ENCODE measurements around the gene GLCE. TPM values are rescaled to one million over a fixed set of nuclear protein-coding genes. Genes with fewer than 3 reads are reported as not detected.

The GLCE gene
- total and polyA plus RNA-seq, 9 of the 15 experiments (the other 6 are each of a cell fraction or from before 2014, with no cell fraction given) = 4.6 to 12.3 (median 10.6) TPM

GRCh38 chr15:69114331-69114928 lies 46.0 kb upstream of the GLCE start (continued):
- TF ChIP-seq PRDM10 (IDR thresholded peaks at IDR 0.05; ENCODE audit: partially characterized antibody) (no peak), ZNF507 (tag; conservative IDR thresholded peaks at IDR 0.05) (no peak), XRCC3 (IDR thresholded peaks at IDR 0.05) (no peak), NUFIP1 (IDR thresholded peaks at IDR 0.05; ENCODE audit: partially characterized antibody) (no peak), CC2D1A (IDR thresholded peaks at IDR 0.05) (no peak), ZNF830 (CRISPR knock-in tag; IDR thresholded peaks at IDR 0.05) (no peak), DLX4 (CRISPR knock-in tag; IDR thresholded peaks at IDR 0.05) (no peak), ZBTB7A (IDR thresholded peaks at IDR 0.05; ENCODE audit: borderline replicate concordance, control insufficient read depth, low read depth, low read length) (0 out of 2 replicates have a peak, but pooled peaks have one; percentile 22), YY1 (IDR thresholded peaks at IDR 0.05; ENCODE audit: borderline replicate concordance in 1 of 3, control insufficient read depth in 1 of 3, extremely low read depth in 1 of 3, insufficient read depth in 3 of 3, insufficient read length in 1 of 3, insufficient replicate concordance in 2 of 3, low read depth in 1 of 3, low read length in 2 of 3) (no peak), ZBTB12 (CRISPR knock-in tag; IDR thresholded peaks at IDR 0.05) (0 out of 2 replicates have a peak, but pooled peaks have one; percentile 32), HNRNPK (IDR thresholded peaks at IDR 0.05; ENCODE audit: low read depth, low read length, poor library complexity, severe bottlenecking) (no peak), PPARD (CRISPR knock-in tag; IDR thresholded peaks at IDR 0.05) (no peak), PHF20 (IDR thresholded peaks at IDR 0.05; ENCODE audit: partially characterized antibody) (no peak), ZMIZ1 (IDR thresholded peaks at IDR 0.05; ENCODE audit: low read depth in 2 of 2, low read length in 2 of 2) (peak in 1 of 2 experiments; percentile 79; a peak in 2 of 4 replicates), HSF4 (CRISPR knock-in tag; IDR thresholded peaks at IDR 0.05; ENCODE audit: borderline replicate concordance) (no peak), EZH2 (IDR thresholded peaks at IDR 0.05; ENCODE audit: borderline replicate concordance, low read depth, low read length) (no peak), SNIP1 (IDR thresholded peaks at IDR 0.05; ENCODE audit: low read depth) (no peak), ZNF124 (CRISPR knock-in tag; IDR thresholded peaks at IDR 0.05) (no peak), TAL1 (IDR thresholded peaks at IDR 0.05) (peak; percentile 86), HNRNPUL1 (IDR thresholded peaks at IDR 0.05; ENCODE audit: low read length) (no peak)
